ENCODE results near the gene KCNC4. TPM values are rescaled to one million over a fixed set of nuclear protein-coding genes. Genes with fewer than 3 reads are reported as not detected.

The KCNC4 gene
- total RNA-seq, 4 donors from 2014 or later = 2.9 to 9.0 (median 6.1) TPM

- peak overlapping the region in 1 of 4 donors; percentile 57 for H3K27ac ChIP-seq
- no peak for DNase-seq (ENCODE audit: low spot score in 2 of 2)
Observed at GRCh38 chr1:110189181-110189580, 20.9 kb upstream of the KCNC4 start.

GRCh38 chr1:110190282-110190929, 19.7 kb upstream of the KCNC4 start:
- no peak overlapping the region for H3K4me3 ChIP-seq
- DNase-seq (ENCODE audit: low spot score in 2 of 2) = no peak
- H3K4me1 ChIP-seq = peaks cover 0 to 22% (median 0%) of the 10 kb centered on the region in 4 donors
- TF ChIP-seq EP300 (IDR thresholded peaks at IDR 0.05) (no peak), CTCF (IDR thresholded peaks at IDR 0.05) (no peak), POLR2A (IDR thresholded peaks at IDR 0.05) (no peak)
- 61 to 71% methylated on average over 7 to 8 of the region's 8 CpGs for WGBS, 2 donors
- H3K27ac ChIP-seq = no peak overlapping the region
- no peaks in the 10 kb centered on the region for H3K27me3 ChIP-seq
- H3K36me3 ChIP-seq = no peaks in the 10 kb centered on the region
- no peaks in the 10 kb centered on the region for H3K9me3 ChIP-seq

More at GRCh38 chr1:110189181-110189580, 20.9 kb upstream of the KCNC4 start:
- TF ChIP-seq POLR2A (IDR thresholded peaks at IDR 0.05) (no peak), CTCF (IDR thresholded peaks at IDR 0.05) (no peak), EP300 (IDR thresholded peaks at IDR 0.05) (no peak)
- Histone ChIP-seq H3K36me3 (no peaks in the 10 kb centered on the region), H3K4me1 (peaks cover 0 to 22% (median 0%) of the 10 kb centered on the region in 4 donors), H3K27me3 (no peaks in the 10 kb centered on the region), H3K4me3 (no peak overlapping the region), H3K9me3 (no peaks in the 10 kb centered on the region)
- WGBS, 2 donors = 85 to 96% methylated on average over 6 of the region's 6 CpGs

GRCh38 chr1:110192541-110192940, 17.6 kb upstream of the KCNC4 start:
- Histone ChIP-seq H3K4me3 (no peak overlapping the region), H3K4me1 (peaks cover 0 to 16% (median 0%) of the 10 kb centered on the region in 4 donors), H3K9me3 (no peaks in the 10 kb centered on the region), H3K27me3 (no peaks in the 10 kb centered on the region), H3K27ac (no peak overlapping the region), H3K36me3 (no peaks in the 10 kb centered on the region)
- no peak for TF ChIP-seq EP300 (IDR thresholded peaks at IDR 0.05)
- no peak for TF ChIP-seq CTCF (IDR thresholded peaks at IDR 0.05)
- no peak for TF ChIP-seq POLR2A (IDR thresholded peaks at IDR 0.05)
- 88 to 90% methylated on average over 8 of the region's 8 CpGs for WGBS, 2 donors
- no peak for DNase-seq (ENCODE audit: low spot score in 2 of 2)

GRCh38 chr1:110195196-110195595, 14.9 kb upstream of the KCNC4 start:
- 84 to 92% methylated on average over 7 to 10 of the region's 10 CpGs for WGBS, 2 donors
- Histone ChIP-seq H3K9me3 (no peaks in the 10 kb centered on the region), H3K27me3 (no peaks in the 10 kb centered on the region), H3K4me1 (no peaks in the 10 kb centered on the region), H3K27ac (no peak overlapping the region), H3K36me3 (no peaks in the 10 kb centered on the region), H3K4me3 (no peak overlapping the region)
- no peak for DNase-seq (ENCODE audit: low spot score in 2 of 2)
- no peak for TF ChIP-seq POLR2A (IDR thresholded peaks at IDR 0.05)
- TF ChIP-seq CTCF (IDR thresholded peaks at IDR 0.05) = no peak
- TF ChIP-seq EP300 (IDR thresholded peaks at IDR 0.05) = no peak

GRCh38 chr1:110196917-110197765, 13.0 kb upstream of the KCNC4 start:
- Histone ChIP-seq H3K27ac (no peak overlapping the region), H3K4me1 (no peaks in the 10 kb centered on the region), H3K27me3 (no peaks in the 10 kb centered on the region), H3K4me3 (no peak overlapping the region), H3K36me3 (no peaks in the 10 kb centered on the region), H3K9me3 (no peaks in the 10 kb centered on the region)
- TF ChIP-seq EP300 (IDR thresholded peaks at IDR 0.05) (no peak), POLR2A (IDR thresholded peaks at IDR 0.05) (no peak), CTCF (IDR thresholded peaks at IDR 0.05) (peak; percentile 70 to 91 (median 81))
- no peak for DNase-seq (ENCODE audit: low spot score in 2 of 2)
- 54 to 60% methylated on average over 11 to 12 of the region's 12 CpGs for WGBS, 2 donors
